IMR-90 (cell line): Measurements from ENCODE around the gene INHA. TPM values are rescaled to one million over a fixed set of nuclear protein-coding genes. Genes with fewer than 3 reads are reported as not detected.

Experiments
- ATAC-seq: fragments of 200-7000 bp; cut with Tn5 transposase; 2 replicates; pipeline ENCODE4 v1.9.1; 2020; ENCODE audit warnings: low read depth, mild to moderate bottlenecking, moderate library complexity
- BruUV-seq: library from RNA; stranded (reverse); fragments of 400-500 nt; replicated peaks from 2 replicates; lab custom pipeline; 2021; lab: Mats Ljungman, UMichigan
- CTCF ChIA-PET: fragments of 300-600 bp; formaldehyde crosslinking; extraction: SDS; loops from one replicate; lab custom pipeline; 2021; ENCODE audit warnings: antibody characterized with exemption; lab: Yijun Ruan, JAX
- POLR2A ChIA-PET: fragments of 300-600 bp; sonication (Branson Sonifier 250); formaldehyde crosslinking; loops from one replicate; lab custom pipeline; 2022; ENCODE audit warnings: antibody characterized with exemption; ENCODE audit not compliant: unreplicated experiment; lab: Charles Lee
- DNase-seq: peaks from one replicate; pipeline ENCODE4 v3.0.0; 2013
- H2AFZ ChIP-seq: replicated peaks from 2 replicates; pipeline ENCODE3; 2013; ENCODE audit warnings: low read length, mild to moderate bottlenecking; ENCODE audit not compliant: poor library complexity
- H2AK5ac ChIP-seq: 2 replicates; pipeline ENCODE4 v1.6.1; 2013; ENCODE audit warnings: low read depth, low read length, inconsistent platforms
- H2AK9ac ChIP-seq: replicated peaks from 2 replicates; pipeline ENCODE3; 2013; ENCODE audit warnings: mild to moderate bottlenecking, low read depth, low read length, moderate library complexity; ENCODE audit not compliant: poor library complexity
- H2BK120ac ChIP-seq: 2 replicates; pipeline ENCODE4 v1.6.1; 2013; ENCODE audit warnings: low read depth, low read length, inconsistent platforms
- H2BK15ac ChIP-seq: 3 replicates; pipeline ENCODE4 v1.6.1; 2013; ENCODE audit warnings: low read depth, low read length, inconsistent platforms
- H2BK20ac ChIP-seq: 2 replicates; pipeline ENCODE4 v1.6.1; 2013; ENCODE audit warnings: low read depth, mild to moderate bottlenecking, inconsistent platforms, low read length, moderate library complexity
- H2BK5ac ChIP-seq: 2 replicates; pipeline ENCODE4 v1.6.1; 2013; ENCODE audit warnings: mild to moderate bottlenecking, low read depth, low read length, inconsistent platforms; ENCODE audit not compliant: poor library complexity, severe bottlenecking
- H3K14ac ChIP-seq: replicated peaks from 2 replicates; pipeline ENCODE4 v1.6.1; 2013; ENCODE audit warnings: low read depth, low read length, inconsistent platforms
- H3K18ac ChIP-seq: 2 replicates; pipeline ENCODE4 v1.6.1; 2013; ENCODE audit warnings: low read depth, low read length, control low read depth
- H3K23ac ChIP-seq: 2 replicates; pipeline ENCODE4 v1.6.1; 2013; ENCODE audit warnings: low read depth, low read length, inconsistent platforms
- H3K27ac ChIP-seq: 2 replicates; pipeline ENCODE4 v1.5.1; 2013; ENCODE audit warnings: mild to moderate bottlenecking, control low read depth, low read length; ENCODE audit not compliant: insufficient read depth
- H3K27me3 ChIP-seq: 2 replicates; pipeline ENCODE4 v1.6.1; 2013; ENCODE audit warnings: low read length; ENCODE audit not compliant: control insufficient read depth, insufficient read depth
- H3K36me3 ChIP-seq: 2 replicates; pipeline ENCODE4 v1.6.1; 2013; ENCODE audit warnings: low read length, mixed read lengths; ENCODE audit not compliant: control insufficient read depth, insufficient read depth
- H3K4ac ChIP-seq: 2 replicates; pipeline ENCODE4 v1.6.1; 2013; ENCODE audit warnings: low read depth, low read length, inconsistent platforms
- H3K4me1 ChIP-seq: 2 replicates; pipeline ENCODE4 v1.6.1; 2013; ENCODE audit warnings: low read length, mixed read lengths; ENCODE audit not compliant: control insufficient read depth, insufficient read depth
- H3K4me2 ChIP-seq: 2 replicates; pipeline ENCODE4 v1.6.1; 2013; ENCODE audit warnings: low read depth, mild to moderate bottlenecking, control low read depth, low read length, moderate library complexity
- H3K4me3 ChIP-seq: 2 replicates; pipeline ENCODE4 v1.5.1; 2013; ENCODE audit warnings: low read depth, mild to moderate bottlenecking, control low read depth, low read length, moderate library complexity; ENCODE audit not compliant: insufficient read depth
- H3K56ac ChIP-seq: 2 replicates; pipeline ENCODE4 v1.6.1; 2013; ENCODE audit warnings: low read length, inconsistent platforms; ENCODE audit not compliant: insufficient read depth; ENCODE audit errors: extremely low read depth
- H3K79me1 ChIP-seq, 2 experiments: 2 replicates each; pipeline ENCODE4 v1.6.1; 2013; ENCODE audit warnings: low read length in 2 of 2, inconsistent platforms in 1 of 2, low read depth in 1 of 2
- H3K9ac ChIP-seq: 2 replicates; pipeline ENCODE4 v1.6.1; 2013; ENCODE audit warnings: low read depth, low read length, control low read depth
- H3K9me1 ChIP-seq: 2 replicates; pipeline ENCODE4 v1.6.1; 2013; ENCODE audit warnings: low read length, inconsistent platforms; ENCODE audit not compliant: insufficient read depth
- H3K9me3 ChIP-seq: 2 replicates; pipeline ENCODE4 v1.6.1; 2013; ENCODE audit warnings: low read length; ENCODE audit not compliant: control insufficient read depth, insufficient read depth
- H4K20me1 ChIP-seq: 2 replicates; pipeline ENCODE4 v1.6.1; 2013; ENCODE audit warnings: low read length, inconsistent platforms; ENCODE audit not compliant: insufficient read depth
- H4K5ac ChIP-seq: 2 replicates; pipeline ENCODE4 v1.6.1; 2013; ENCODE audit warnings: mild to moderate bottlenecking, low read depth, low read length, control low read depth
- H4K8ac ChIP-seq, 2 experiments: 2 replicates each; pipeline ENCODE4 v1.6.1; 2013; ENCODE audit warnings: low read depth in 2 of 2, low read length in 2 of 2, control low read depth in 1 of 2, inconsistent platforms in 1 of 2
- H4K91ac ChIP-seq: 2 replicates; pipeline ENCODE4 v1.6.1; 2013; ENCODE audit warnings: low read depth, low read length, inconsistent platforms; ENCODE audit not compliant: insufficient read depth
- BHLHE40 ChIP-seq: fragments of 150-350 bp; IDR thresholded peaks from 2 replicates; pipeline ENCODE4 v1.6.1; 2016; ENCODE audit warnings: mild to moderate bottlenecking, low read depth, low read length
- POLR2A ChIP-seq: IDR thresholded peaks from 2 replicates; pipeline ENCODE4 v1.6.1; 2012; ENCODE audit warnings: mild to moderate bottlenecking, low read depth, low read length
- RCOR1 ChIP-seq: IDR thresholded peaks from 2 replicates; pipeline ENCODE4 v1.6.1; 2012; ENCODE audit warnings: mild to moderate bottlenecking, low read length, improper control_type of control experiment; ENCODE audit not compliant: insufficient replicate concordance
- SMC3 ChIP-seq: fragments of 150-350 bp; IDR thresholded peaks from 2 replicates; pipeline ENCODE4 v1.6.1; 2016; ENCODE audit warnings: low read depth, mild to moderate bottlenecking, antibody characterized with exemption, low read length, moderate library complexity
- WGBS, 2 experiments: methylation state at CpG; one replicate each; pipeline versions ENCODE4 v1.1.5 to v1.1.7; 2013; ENCODE audit warnings: missing lambda C conversion rate in 2 of 2; ENCODE audit not compliant: insufficient read length in 1 of 2; ENCODE audit errors: extremely low coverage in 2 of 2; 5-methylcytosine and 5-hydroxymethylcytosine counted together
- dilution Hi-C: fragments of 300-500 bp; cut with HindIII; formaldehyde crosslinking; loops from one replicate; pipeline ENCODE4 v1.14.3; 2018; ENCODE audit warnings: low sequenced_read_pairs; ENCODE audit not compliant: unreplicated experiment
- in situ Hi-C: fragments of 300-500 bp; cut with MboI; formaldehyde crosslinking; loops from 3 replicates; pipeline ENCODE4 v1.14.3; 2019; ENCODE audit warnings: low sequenced_read_pairs, inconsistent platforms, mixed read lengths
- intact Hi-C: fragments of 100-400 bp; cut with micrococcal nuclease; formaldehyde crosslinking; loops from 2 replicates; pipeline ENCODE4 v1.10.0; 2022
- polyA plus RNA-seq, 3 experiments: library from polyadenylated mRNA; depleted of rRNA; stranded (reverse); fragments of >200 nt; gene quantifications; 2 replicates each; pipeline ENCODE4 v1.2.3, GENCODE V29; 2012; ENCODE audit warnings: low replicate concordance in 1 of 3
- total RNA-seq: library from RNA; depleted of rRNA; stranded (reverse); fragments of >200 nt; gene quantifications from 2 replicates; pipeline ENCODE4 v1.2.3, GENCODE V29; 2012
- TF ChIP-seq, protein P1 (sequence below): conservative IDR thresholded peaks from 2 replicates; pipeline ENCODE4 v1.5.1; 2012; ENCODE audit warnings: mild to moderate bottlenecking, low read depth, low read length, improper control_type of control experiment

INHA gene
- total and polyA plus RNA-seq, 2 of the 4 experiments (the other 2 are of a cell fraction): 0.96 TPM; not detected in 1

DNA sequence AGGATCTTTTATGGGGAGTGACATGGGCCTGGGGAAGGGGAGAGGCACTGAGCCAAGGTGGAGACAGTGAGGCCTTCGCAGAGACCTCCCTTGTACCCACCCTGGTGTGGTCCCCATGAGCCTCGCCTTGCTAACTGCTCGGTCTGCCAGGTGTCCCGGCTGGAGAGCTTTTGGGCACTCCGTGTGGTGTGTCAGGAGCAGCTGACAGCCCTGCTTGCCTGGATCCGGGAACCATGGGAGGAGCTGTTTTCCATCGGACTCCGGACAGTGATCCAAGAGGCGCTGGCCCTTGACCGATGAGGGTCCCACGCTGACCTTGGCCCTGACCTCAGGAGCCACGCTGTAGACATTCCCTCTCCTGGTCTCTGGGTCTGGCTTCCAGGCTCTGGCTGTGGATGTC, 43.8 kb downstream of the INHA start:
- dilution Hi-C loops (no loop called here), intact Hi-C loops (no loop called here), in situ Hi-C loops (no loop called here)
- ChIA-PET CTCF (no interaction called here), POLR2A (no interaction called here)
- Histone ChIP-seq H3K4ac (no peak overlapping the region), H3K79me1 (no peaks in the 10 kb centered on the region), H2BK120ac (no peak overlapping the region), H4K91ac (no peak overlapping the region), H2BK20ac (no peak overlapping the region), H2AK9ac (no peak overlapping the region), H3K18ac (no peak overlapping the region), H3K14ac (no peak overlapping the region), H3K36me3 (peaks cover 32% of the 10 kb centered on the region), H3K56ac (no peak overlapping the region), H4K20me1 (no peaks in the 10 kb centered on the region), H3K27ac (no peak overlapping the region), H3K9me3 (no peaks in the 10 kb centered on the region), H3K23ac (no peak overlapping the region), H4K8ac (no peak overlapping the region), H3K4me3 (no peak overlapping the region), H4K5ac (no peak overlapping the region), H2AK5ac (no peak overlapping the region), H3K9ac (no peak overlapping the region), H3K27me3 (no peaks in the 10 kb centered on the region), H3K4me1 (no peaks in the 10 kb centered on the region), H2BK15ac (no peak overlapping the region), H3K4me2 (no peak overlapping the region), H3K9me1 (no peaks in the 10 kb centered on the region), H2BK5ac (no peak overlapping the region), H2AFZ (no peak overlapping the region)
- no peak for TF ChIP-seq BHLHE40
- no peak for TF ChIP-seq SMC3
- TF ChIP-seq, protein P1, sequence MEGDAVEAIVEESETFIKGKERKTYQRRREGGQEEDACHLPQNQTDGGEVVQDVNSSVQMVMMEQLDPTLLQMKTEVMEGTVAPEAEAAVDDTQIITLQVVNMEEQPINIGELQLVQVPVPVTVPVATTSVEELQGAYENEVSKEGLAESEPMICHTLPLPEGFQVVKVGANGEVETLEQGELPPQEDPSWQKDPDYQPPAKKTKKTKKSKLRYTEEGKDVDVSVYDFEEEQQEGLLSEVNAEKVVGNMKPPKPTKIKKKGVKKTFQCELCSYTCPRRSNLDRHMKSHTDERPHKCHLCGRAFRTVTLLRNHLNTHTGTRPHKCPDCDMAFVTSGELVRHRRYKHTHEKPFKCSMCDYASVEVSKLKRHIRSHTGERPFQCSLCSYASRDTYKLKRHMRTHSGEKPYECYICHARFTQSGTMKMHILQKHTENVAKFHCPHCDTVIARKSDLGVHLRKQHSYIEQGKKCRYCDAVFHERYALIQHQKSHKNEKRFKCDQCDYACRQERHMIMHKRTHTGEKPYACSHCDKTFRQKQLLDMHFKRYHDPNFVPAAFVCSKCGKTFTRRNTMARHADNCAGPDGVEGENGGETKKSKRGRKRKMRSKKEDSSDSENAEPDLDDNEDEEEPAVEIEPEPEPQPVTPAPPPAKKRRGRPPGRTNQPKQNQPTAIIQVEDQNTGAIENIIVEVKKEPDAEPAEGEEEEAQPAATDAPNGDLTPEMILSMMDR: no peak
- TF ChIP-seq POLR2A: no peak
- no peak for TF ChIP-seq RCOR1
- ATAC-seq (no peak), DNase-seq (no peak)
- 98% methylated on average over 5 of the region's 12 CpGs; no CpG with 5 or more reads in 1 of the 2 experiments for WGBS, 2 experiments
- BruUV-seq: no TSS peak
